Fibroblast of the aortic adventitia (primary cell): ENCODE results near the gene CUX1. TPM values are rescaled to one million over a fixed set of nuclear protein-coding genes. Genes with fewer than 3 reads are reported as not detected.

Source experiments
- DNase-seq: peaks from one replicate; pipeline ENCODE4 v3.0.0-alpha.2; 2010; ENCODE audit warnings: low read depth
- H3K4me3 ChIP-seq: 2 replicates; pipeline ENCODE4 v1.5.1; 2011; ENCODE audit warnings: low read depth, mild to moderate bottlenecking, control low read depth, low read length, moderate library complexity
- total RNA-seq: library from RNA; depleted of rRNA; stranded (reverse); fragments of >200 nt; gene quantifications from 2 replicates; pipeline ENCODE4 v1.2.3, GENCODE V29; 2012; ENCODE audit warnings: low replicate concordance
- TF ChIP-seq, protein P1 (sequence below): IDR thresholded peaks from 2 replicates; pipeline ENCODE4 v1.5.1; 2011; ENCODE audit warnings: mild to moderate bottlenecking, low read length, control low read depth, inconsistent platforms; ENCODE audit not compliant: insufficient read depth

The CUX1 gene
- total RNA-seq, 1 donor: 44.2 TPM

DNA sequence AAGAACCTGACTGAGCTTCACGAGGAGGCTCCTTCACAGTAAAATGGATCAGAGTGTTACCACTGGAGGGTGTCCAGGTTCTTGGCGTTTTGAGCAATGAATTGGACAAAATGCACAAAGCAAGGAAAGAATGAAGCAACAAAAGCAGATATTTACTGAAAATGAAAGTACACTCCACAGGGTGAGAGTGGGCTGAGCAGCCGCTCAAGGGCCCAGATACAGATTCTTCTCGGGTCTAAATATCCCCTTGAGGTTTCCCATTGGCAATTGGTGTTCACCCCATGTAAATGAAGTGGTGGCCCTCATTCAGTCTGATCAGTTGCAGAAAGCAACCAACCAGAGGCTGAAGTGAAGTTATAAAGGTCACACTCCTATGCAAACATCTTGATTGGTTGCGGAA lies 254.6 kb downstream of the CUX1 start:
- no peak overlapping the region for H3K4me3 ChIP-seq
- TF ChIP-seq, protein P1, sequence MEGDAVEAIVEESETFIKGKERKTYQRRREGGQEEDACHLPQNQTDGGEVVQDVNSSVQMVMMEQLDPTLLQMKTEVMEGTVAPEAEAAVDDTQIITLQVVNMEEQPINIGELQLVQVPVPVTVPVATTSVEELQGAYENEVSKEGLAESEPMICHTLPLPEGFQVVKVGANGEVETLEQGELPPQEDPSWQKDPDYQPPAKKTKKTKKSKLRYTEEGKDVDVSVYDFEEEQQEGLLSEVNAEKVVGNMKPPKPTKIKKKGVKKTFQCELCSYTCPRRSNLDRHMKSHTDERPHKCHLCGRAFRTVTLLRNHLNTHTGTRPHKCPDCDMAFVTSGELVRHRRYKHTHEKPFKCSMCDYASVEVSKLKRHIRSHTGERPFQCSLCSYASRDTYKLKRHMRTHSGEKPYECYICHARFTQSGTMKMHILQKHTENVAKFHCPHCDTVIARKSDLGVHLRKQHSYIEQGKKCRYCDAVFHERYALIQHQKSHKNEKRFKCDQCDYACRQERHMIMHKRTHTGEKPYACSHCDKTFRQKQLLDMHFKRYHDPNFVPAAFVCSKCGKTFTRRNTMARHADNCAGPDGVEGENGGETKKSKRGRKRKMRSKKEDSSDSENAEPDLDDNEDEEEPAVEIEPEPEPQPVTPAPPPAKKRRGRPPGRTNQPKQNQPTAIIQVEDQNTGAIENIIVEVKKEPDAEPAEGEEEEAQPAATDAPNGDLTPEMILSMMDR: no peak
- no peak for DNase-seq

DNA sequence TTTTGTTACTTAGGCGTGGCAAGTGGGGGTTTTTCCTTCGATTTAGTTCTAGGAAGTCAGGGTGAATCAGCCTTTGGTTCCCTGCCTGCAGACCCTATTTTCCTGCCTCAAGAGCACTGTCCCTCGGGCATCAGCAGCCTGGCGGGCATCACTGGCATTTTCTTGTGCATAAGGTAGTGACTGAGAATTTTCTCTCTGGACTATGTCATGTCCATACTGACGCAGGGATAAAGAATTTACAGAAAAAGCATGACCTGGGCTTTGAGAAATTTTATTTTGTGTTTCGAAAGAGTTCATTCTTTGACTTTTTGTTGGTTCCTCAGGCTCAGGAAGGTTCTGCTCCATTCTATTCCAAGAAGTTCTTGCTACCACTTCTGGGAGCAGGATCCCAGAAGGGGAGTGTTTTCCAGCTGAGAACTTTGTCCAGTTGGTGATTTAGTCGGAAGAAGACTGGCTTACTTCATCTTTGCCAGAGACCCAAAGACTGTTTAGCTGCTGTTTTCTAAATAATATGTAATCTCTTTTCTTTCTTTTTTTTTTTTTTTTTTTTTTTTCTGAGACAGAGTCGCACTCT lies 255.3 kb downstream of the CUX1 start:
- H3K4me3 ChIP-seq: no peak overlapping the region
- DNase-seq: peak; percentile 58
- TF ChIP-seq, protein P1: no peak

GRCh38 chr7:102073931-102074880 lies 256.8 kb downstream of the CUX1 start:
- no peak overlapping the region for H3K4me3 ChIP-seq
- TF ChIP-seq, protein P1: no peak
- no peak for DNase-seq

DNA sequence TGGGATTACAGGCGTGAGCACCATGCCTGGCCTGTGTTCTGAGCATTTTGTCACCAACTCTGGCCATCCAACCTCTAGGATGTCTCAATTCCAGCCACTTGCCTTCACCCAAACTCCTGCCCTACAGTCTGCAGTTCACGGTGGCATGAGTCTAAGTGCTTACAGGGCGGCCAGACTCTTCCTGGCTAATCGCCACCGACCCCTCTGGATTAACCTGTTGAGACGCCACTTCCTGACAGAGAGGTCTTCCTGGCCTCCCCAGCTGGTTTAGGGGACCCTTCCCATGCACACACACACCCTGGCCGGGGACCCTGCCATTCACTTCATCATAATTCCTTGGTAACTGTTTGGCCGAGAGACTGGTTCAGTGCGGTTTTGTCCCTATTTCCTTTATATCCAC lies 257.7 kb downstream of the CUX1 start:
- no peak for DNase-seq
- H3K4me3 ChIP-seq: no peak overlapping the region
- TF ChIP-seq, protein P1: no peak

GRCh38 chr7:102075553-102076135 lies 258.2 kb downstream of the CUX1 start:
- no peak overlapping the region for H3K4me3 ChIP-seq
- DNase-seq: no peak
- TF ChIP-seq, protein P1: no peak

DNA sequence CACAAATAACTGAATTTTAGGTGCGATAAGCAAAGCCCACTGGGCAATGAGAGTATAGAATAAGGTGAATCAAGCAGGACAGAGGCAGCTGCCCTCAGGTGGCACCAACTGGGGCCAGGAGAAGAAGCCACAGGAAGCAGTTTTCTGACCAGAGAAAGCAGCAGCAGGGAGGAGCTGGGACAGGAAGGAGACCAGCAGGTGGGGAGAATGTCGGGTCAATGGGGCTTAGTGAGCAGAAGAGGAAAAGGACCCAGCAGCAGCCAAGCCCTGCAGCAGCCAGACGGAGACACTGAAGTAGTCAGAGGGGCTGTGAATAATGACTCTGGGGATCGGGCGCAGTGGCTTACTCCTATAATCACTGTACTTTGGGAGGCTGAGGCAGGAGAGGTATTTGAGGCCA lies 259.7 kb downstream of the CUX1 start:
- TF ChIP-seq, protein P1: no peak
- no peak for DNase-seq
- no peak overlapping the region for H3K4me3 ChIP-seq
